HG03354 (cell line): ENCODE data around the gene DPH6.
"Not testable (repeated sequence)": the region's sequence is repeated elsewhere in the genome, so short reads cannot be mapped to it uniquely, and the experiment has no call there.

Experiments
- ATAC-seq: cut with Tn5 transposase; IDR thresholded peaks from one replicate; pipeline ENCODE4 v1.9.1; 2021; ENCODE audit warnings: mild to moderate bottlenecking; ENCODE audit not compliant: unreplicated experiment, poor library complexity, severe bottlenecking

The DPH6 gene

GRCh38 chr15:35376707-35377106, 169.3 kb downstream of the DPH6 start:
- no peak for ATAC-seq

- ATAC-seq = no peak
Measured at GRCh38 chr15:35374661-35375060, 171.3 kb downstream of the DPH6 start.

- ATAC-seq = no peak
Measured at GRCh38 chr15:35362195-35362829, 183.7 kb downstream of the DPH6 start.

GRCh38 chr15:35358824-35359223, 187.1 kb downstream of the DPH6 start:
- no peak for ATAC-seq

- ATAC-seq = no peak
Measured at GRCh38 chr15:35351059-35351458, 194.9 kb downstream of the DPH6 start.

- ATAC-seq = no peak
Measured at GRCh38 chr15:35349916-35350315, 196.0 kb downstream of the DPH6 start.

GRCh38 chr15:35330916-35331315, 215.0 kb downstream of the DPH6 start:
- no peak for ATAC-seq

- no peak for ATAC-seq
Measured at GRCh38 chr15:35330048-35330695, 215.8 kb downstream of the DPH6 start.

GRCh38 chr15:35329521-35329961, 216.4 kb downstream of the DPH6 start:
- ATAC-seq = no peak

- ATAC-seq = not testable (repeated sequence)
Measured at GRCh38 chr15:35328836-35329235, 217.1 kb downstream of the DPH6 start.

GRCh38 chr15:35327789-35328188, 218.2 kb downstream of the DPH6 start:
- no peak for ATAC-seq

GRCh38 chr15:35325374-35325941, 220.5 kb downstream of the DPH6 start:
- no peak for ATAC-seq

- ATAC-seq = no peak
Measured at GRCh38 chr15:35323141-35323540, 222.8 kb downstream of the DPH6 start.

GRCh38 chr15:35321926-35322325, 224.0 kb downstream of the DPH6 start:
- no peak for ATAC-seq

GRCh38 chr15:35320911-35321310, 225.1 kb downstream of the DPH6 start:
- no peak for ATAC-seq
